RPMI7951 (cell line): Measurements from ENCODE around the gene POLD1. TPM values are rescaled to one million over a fixed set of nuclear protein-coding genes. Genes with fewer than 3 reads are reported as not detected.
"Not testable (repeated sequence)": the region's sequence is repeated elsewhere in the genome, so short reads cannot be mapped to it uniquely, and the experiment has no call there.

Experiments
- DNase-seq: peaks from one replicate; pipeline ENCODE4 v3.0.0-alpha.2; 2012; ENCODE audit warnings: low read depth
- total RNA-seq: library from RNA; depleted of rRNA; stranded (reverse); fragments of >200 nt; shearing (Covaris generic); gene quantifications from 2 replicates; pipeline ENCODE4 v1.2.3, GENCODE V29; 2014

The POLD1 gene
- total RNA-seq, 1 experiment from 2014 or later: 38.6 TPM

GRCh38 chr19:50365434-50366306, 18.5 kb upstream of the POLD1 start, which contains the start of gene NAPSA:
Gene NAPSA, minus strand, starts transcription at chr19:50365639. Its CDS starts 18 bp downstream, at chr19:50365621.
- DNase-seq: no peak

- DNase-seq: peak; percentile 87
These were observed 15.2 kb upstream of the POLD1 start for GRCh38 chr19:50368649-50369570.

GRCh38 chr19:50371914-50372475, 12.2 kb upstream of the POLD1 start:
- DNase-seq: no peak

GRCh38 chr19:50376166-50377050, 7.7 kb upstream of the POLD1 start, which contains the start of gene NR1H2:
Gene NR1H2, plus strand, starts transcription at chr19:50376457. Its CDS starts 1,149 bp downstream, at chr19:50377606.
- peak; percentile 97 for DNase-seq

- DNase-seq: no peak
These were observed 7.1 kb upstream of the POLD1 start for GRCh38 chr19:50377051-50377461.

GRCh38 chr19:50377517-50377916, 6.6 kb upstream of the POLD1 start:
- no peak for DNase-seq

GRCh38 chr19:50378169-50378862, 5.8 kb upstream of the POLD1 start:
- DNase-seq: no peak

GRCh38 chr19:50378863-50379236, 5.3 kb upstream of the POLD1 start:
- no peak for DNase-seq

GRCh38 chr19:50379602-50380001, 4.5 kb upstream of the POLD1 start:
- no peak for DNase-seq

- DNase-seq: no peak
These were observed 4.0 kb upstream of the POLD1 start for GRCh38 chr19:50380137-50380536.

GRCh38 chr19:50380751-50381151, 3.4 kb upstream of the POLD1 start:
- DNase-seq: no peak

- no peak for DNase-seq
These were observed 2.0 kb upstream of the POLD1 start for GRCh38 chr19:50381881-50382729.

GRCh38 chr19:50383001-50383851, 921 bp upstream of the POLD1 start:
- no peak for DNase-seq

- peak; percentile 56 for DNase-seq
These were observed 763 bp downstream of the POLD1 start for GRCh38 chr19:50384685-50385535.

GRCh38 chr19:50387176-50387867, 3.2 kb downstream of the POLD1 start:
- no peak for DNase-seq

GRCh38 chr19:50387868-50388245, 3.7 kb downstream of the POLD1 start:
- DNase-seq: no peak

- not testable (repeated sequence) for DNase-seq
These were observed 6.1 kb downstream of the POLD1 start for GRCh38 chr19:50390295-50390694.
